ENCODE data around the gene HEXD. TPM values are rescaled to one million over a fixed set of nuclear protein-coding genes. Genes with fewer than 3 reads are reported as not detected.

HEXD gene
- total and polyA plus RNA-seq, 10 of the 15 experiments (the other 5 are each of a cell fraction or from before 2014, with no cell fraction given) = 1.6 to 24.2 (median 7.0) TPM

- TF ChIP-seq SMAD1 (IDR thresholded peaks at IDR 0.05; ENCODE audit: low read depth, partially characterized antibody) (peak; percentile 78), JUND (IDR thresholded peaks at IDR 0.05; ENCODE audit: low read depth, low read length) (no peak), E4F1 (IDR thresholded peaks at IDR 0.05; ENCODE audit: borderline replicate concordance, partially characterized antibody) (no peak), ZSCAN29 (IDR thresholded peaks at IDR 0.05) (no peak), MEF2B (IDR thresholded peaks at IDR 0.05; ENCODE audit: partially characterized antibody, poor library complexity, severe bottlenecking) (peak; percentile 97), PRDM15 (CRISPR knock-in tag; IDR thresholded peaks at IDR 0.05) (no peak), CREB1 (IDR thresholded peaks at IDR 0.05; ENCODE audit: low read depth) (peak; percentile 82), SREBF1 (IDR thresholded peaks at IDR 0.05; ENCODE audit: low read length) (no peak), IKZF1 (conservative IDR thresholded peaks at IDR 0.05) (peak; percentile 88), CEBPB (IDR thresholded peaks at IDR 0.05; ENCODE audit: borderline replicate concordance in 1 of 2, low read depth in 2 of 2, low read length in 2 of 2) (no peak), BRCA1 (IDR thresholded peaks at IDR 0.05; ENCODE audit: low read depth, low read length) (no peak)
- TF ChIP-seq, protein P1, sequence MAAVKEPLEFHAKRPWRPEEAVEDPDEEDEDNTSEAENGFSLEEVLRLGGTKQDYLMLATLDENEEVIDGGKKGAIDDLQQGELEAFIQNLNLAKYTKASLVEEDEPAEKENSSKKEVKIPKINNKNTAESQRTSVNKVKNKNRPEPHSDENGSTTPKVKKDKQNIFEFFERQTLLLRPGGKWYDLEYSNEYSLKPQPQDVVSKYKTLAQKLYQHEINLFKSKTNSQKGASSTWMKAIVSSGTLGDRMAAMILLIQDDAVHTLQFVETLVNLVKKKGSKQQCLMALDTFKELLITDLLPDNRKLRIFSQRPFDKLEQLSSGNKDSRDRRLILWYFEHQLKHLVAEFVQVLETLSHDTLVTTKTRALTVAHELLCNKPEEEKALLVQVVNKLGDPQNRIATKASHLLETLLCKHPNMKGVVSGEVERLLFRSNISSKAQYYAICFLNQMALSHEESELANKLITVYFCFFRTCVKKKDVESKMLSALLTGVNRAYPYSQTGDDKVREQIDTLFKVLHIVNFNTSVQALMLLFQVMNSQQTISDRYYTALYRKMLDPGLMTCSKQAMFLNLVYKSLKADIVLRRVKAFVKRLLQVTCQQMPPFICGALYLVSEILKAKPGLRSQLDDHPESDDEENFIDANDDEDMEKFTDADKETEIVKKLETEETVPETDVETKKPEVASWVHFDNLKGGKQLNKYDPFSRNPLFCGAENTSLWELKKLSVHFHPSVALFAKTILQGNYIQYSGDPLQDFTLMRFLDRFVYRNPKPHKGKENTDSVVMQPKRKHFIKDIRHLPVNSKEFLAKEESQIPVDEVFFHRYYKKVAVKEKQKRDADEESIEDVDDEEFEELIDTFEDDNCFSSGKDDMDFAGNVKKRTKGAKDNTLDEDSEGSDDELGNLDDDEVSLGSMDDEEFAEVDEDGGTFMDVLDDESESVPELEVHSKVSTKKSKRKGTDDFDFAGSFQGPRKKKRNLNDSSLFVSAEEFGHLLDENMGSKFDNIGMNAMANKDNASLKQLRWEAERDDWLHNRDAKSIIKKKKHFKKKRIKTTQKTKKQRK (IDR thresholded peaks at IDR 0.05; ENCODE audit: low read depth, low read length) = no peak
These were observed 31.2 kb downstream of the HEXD start (continued) for GRCh38 chr17:82449131-82449882.

All from GM12878 (cell line).